Measurements from ENCODE around the gene LONRF2. TPM values are rescaled to one million over a fixed set of nuclear protein-coding genes. Genes with fewer than 3 reads are reported as not detected.

LONRF2 gene
- total RNA-seq, 2 donors from 2014 or later, result 0.17 to 1.7 TPM

- intact Hi-C loops (cut with DNase I), result loop anchor here (5.0 kb wide), 1 partner anchor 120 kb away; no protein-coding TSS in a partner anchor
- H3K4me3 ChIP-seq, result no peak overlapping the region
- peak; percentile 54 for DNase-seq
- TF ChIP-seq, protein P1, sequence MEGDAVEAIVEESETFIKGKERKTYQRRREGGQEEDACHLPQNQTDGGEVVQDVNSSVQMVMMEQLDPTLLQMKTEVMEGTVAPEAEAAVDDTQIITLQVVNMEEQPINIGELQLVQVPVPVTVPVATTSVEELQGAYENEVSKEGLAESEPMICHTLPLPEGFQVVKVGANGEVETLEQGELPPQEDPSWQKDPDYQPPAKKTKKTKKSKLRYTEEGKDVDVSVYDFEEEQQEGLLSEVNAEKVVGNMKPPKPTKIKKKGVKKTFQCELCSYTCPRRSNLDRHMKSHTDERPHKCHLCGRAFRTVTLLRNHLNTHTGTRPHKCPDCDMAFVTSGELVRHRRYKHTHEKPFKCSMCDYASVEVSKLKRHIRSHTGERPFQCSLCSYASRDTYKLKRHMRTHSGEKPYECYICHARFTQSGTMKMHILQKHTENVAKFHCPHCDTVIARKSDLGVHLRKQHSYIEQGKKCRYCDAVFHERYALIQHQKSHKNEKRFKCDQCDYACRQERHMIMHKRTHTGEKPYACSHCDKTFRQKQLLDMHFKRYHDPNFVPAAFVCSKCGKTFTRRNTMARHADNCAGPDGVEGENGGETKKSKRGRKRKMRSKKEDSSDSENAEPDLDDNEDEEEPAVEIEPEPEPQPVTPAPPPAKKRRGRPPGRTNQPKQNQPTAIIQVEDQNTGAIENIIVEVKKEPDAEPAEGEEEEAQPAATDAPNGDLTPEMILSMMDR (IDR thresholded peaks at IDR 0.05), result peak; percentile 96
- H3K9ac ChIP-seq (ENCODE audit: low read depth in 2 of 2, low read length in 2 of 2), result no peak overlapping the region
- no peak overlapping the region for H3K27ac ChIP-seq
- no peaks in the 10 kb centered on the region for H3K9me3 ChIP-seq
- no peaks in the 10 kb centered on the region for H3K36me3 ChIP-seq
- no peaks in the 10 kb centered on the region for H3K27me3 ChIP-seq
- no peaks in the 10 kb centered on the region for H3K4me1 ChIP-seq
Observed at GRCh38 chr2:100262555-100263320, 59.6 kb downstream of the LONRF2 start.

GRCh38 chr2:100262046-100262445 lies 60.3 kb downstream of the LONRF2 start:
- Histone ChIP-seq H3K9ac (ENCODE audit: low read depth in 2 of 2, low read length in 2 of 2) (no peak overlapping the region), H3K27ac (no peak overlapping the region), H3K4me3 (no peak overlapping the region), H3K4me1 (no peaks in the 10 kb centered on the region), H3K27me3 (no peaks in the 10 kb centered on the region), H3K36me3 (no peaks in the 10 kb centered on the region), H3K9me3 (no peaks in the 10 kb centered on the region)
- no peak for DNase-seq
- TF ChIP-seq, protein P1 (IDR thresholded peaks at IDR 0.05), result no peak
- intact Hi-C loops (cut with DNase I), result loop anchor here (5.0 kb wide), 1 partner anchor 120 kb away; no protein-coding TSS in a partner anchor

- Histone ChIP-seq H3K27me3 (no peaks in the 10 kb centered on the region), H3K36me3 (no peaks in the 10 kb centered on the region), H3K27ac (no peak overlapping the region), H3K9me3 (no peaks in the 10 kb centered on the region), H3K4me3 (no peak overlapping the region), H3K4me1 (no peaks in the 10 kb centered on the region), H3K9ac (ENCODE audit: low read depth in 2 of 2, low read length in 2 of 2) (no peak overlapping the region)
- DNase-seq, result peak; percentile 30
- TF ChIP-seq, protein P1 (IDR thresholded peaks at IDR 0.05), result peak; percentile 28
- intact Hi-C loops (cut with DNase I), result loop anchor here (5.0 kb wide), 1 partner anchor 121 kb away; no protein-coding TSS in a partner anchor
Observed at GRCh38 chr2:100260712-100261620, 61.3 kb downstream of the LONRF2 start.

DNA sequence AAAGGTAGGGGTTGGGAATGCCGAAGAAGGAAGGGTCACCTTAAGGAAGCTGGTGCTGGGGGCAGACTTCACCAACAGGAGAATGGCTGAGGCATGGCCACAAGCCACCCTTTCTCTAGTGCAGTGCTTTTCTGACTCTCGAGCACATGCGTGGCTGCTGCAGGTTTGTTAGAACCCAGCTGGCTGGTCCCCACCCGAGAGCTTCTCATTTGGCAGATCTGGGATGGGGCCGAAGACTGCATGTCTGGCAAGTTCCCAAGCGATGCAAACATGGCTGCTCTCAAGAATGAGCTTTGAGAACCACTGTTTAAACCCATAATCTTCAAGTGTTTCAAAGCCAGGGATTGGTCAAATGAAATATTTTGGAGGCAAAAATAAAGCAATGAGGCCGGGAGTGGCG lies 63.2 kb downstream of the LONRF2 start:
- Histone ChIP-seq H3K4me1 (no peaks in the 10 kb centered on the region), H3K36me3 (no peaks in the 10 kb centered on the region), H3K4me3 (no peak overlapping the region), H3K9ac (ENCODE audit: low read depth in 2 of 2, low read length in 2 of 2) (no peak overlapping the region), H3K27me3 (no peaks in the 10 kb centered on the region), H3K27ac (no peak overlapping the region), H3K9me3 (no peaks in the 10 kb centered on the region)
- no peak for DNase-seq
- intact Hi-C loops (cut with DNase I), result no loop called here
- TF ChIP-seq, protein P1 (IDR thresholded peaks at IDR 0.05), result no peak

GRCh38 chr2:100257939-100258338 lies 64.4 kb downstream of the LONRF2 start:
- TF ChIP-seq, protein P1 (IDR thresholded peaks at IDR 0.05), result no peak
- Histone ChIP-seq H3K4me1 (no peaks in the 10 kb centered on the region), H3K9me3 (no peaks in the 10 kb centered on the region), H3K27me3 (no peaks in the 10 kb centered on the region), H3K4me3 (no peak overlapping the region), H3K27ac (no peak overlapping the region), H3K9ac (ENCODE audit: low read depth in 2 of 2, low read length in 2 of 2) (no peak overlapping the region), H3K36me3 (no peaks in the 10 kb centered on the region)
- no peak for DNase-seq
- intact Hi-C loops (cut with DNase I), result no loop called here
